ENCODE results near the gene ZCCHC9. TPM values are rescaled to one million over a fixed set of nuclear protein-coding genes. Genes with fewer than 3 reads are reported as not detected.

The ZCCHC9 gene
- total RNA-seq, 1 donor from 2014 or later: 16.2 TPM

Other genes with a start within 250 kb of the ZCCHC9 start
- gene CKMT2, start 68.3 kb upstream of the ZCCHC9 start, total RNA-seq: 92.9 TPM
- gene ACOT12, start 92.5 kb downstream of the ZCCHC9 start, total RNA-seq: 0.52 TPM

Measured in skeletal muscle tissue (tissue), 1 donor.